Right lobe of liver (tissue), 6 donors: ENCODE measurements around the gene LRRC32. TPM values are rescaled to one million over a fixed set of nuclear protein-coding genes. Genes with fewer than 3 reads are reported as not detected.

Source experiments
- ATAC-seq, 4 donors: fragments of 200-7000 bp; cut with Tn5 transposase; one replicate each; pipeline ENCODE4 v1.9.1; 2020; ENCODE audit warnings: mild to moderate bottlenecking in 4 of 4, moderate library complexity in 4 of 4
- DNase-seq, 3 donors: peaks; one replicate each; pipeline ENCODE4 v3.0.0-alpha.2; 2020
- H3K27ac ChIP-seq, 3 donors: fragments of 200-600 bp; one replicate each; pipeline ENCODE4 v1.8.0; 2022
- H3K27me3 ChIP-seq, 2 donors: fragments of 200-600 bp; one replicate each; pipeline ENCODE4 v1.8.0; 2022
- H3K36me3 ChIP-seq, 4 donors: fragments of 200-600 bp; sonication (generic) in 1 of 4; one replicate each; pipeline versions ENCODE4 v1.5.1 to v1.8.0; 2017 to 2022; ENCODE audit warnings: control low read depth in 1 of 4
- H3K4me1 ChIP-seq, 4 donors: fragments of 200-600 bp; sonication (generic) in 1 of 4; one replicate each; pipeline versions ENCODE4 v1.5.1 to v1.8.0; 2017 to 2022; ENCODE audit warnings: control low read depth in 1 of 4
- H3K4me3 ChIP-seq, 3 donors: fragments of 200-600 bp; one replicate each; pipeline ENCODE4 v1.8.0; 2022
- H3K9me3 ChIP-seq, 4 donors: fragments of 200-600 bp; sonication (generic) in 1 of 4; one replicate each; pipeline versions ENCODE4 v1.5.1 to v1.8.0; 2017 to 2022; ENCODE audit warnings: control low read depth in 1 of 4
- CTCF ChIP-seq, 4 donors: fragments of 200-600 bp in 3 of 4; fragments of 450-650 bp in 1 of 4; IDR thresholded peaks; one replicate each; pipeline versions ENCODE4 v1.5.1 to v1.8.0; 2016 to 2022; ENCODE audit warnings: antibody characterized with exemption in 4 of 4, mild to moderate bottlenecking in 2 of 4
- POLR2A ChIP-seq: fragments of 450-650 bp; IDR thresholded peaks from one replicate; pipeline ENCODE4 v1.6.1; 2017; ENCODE audit warnings: antibody characterized with exemption, mild to moderate bottlenecking
- WGBS: methylation state at CpG from one replicate; pipeline ENCODE4 v1.1.6; 2018; ENCODE audit warnings: low coverage, low lambda C conversion rate; ENCODE audit not compliant: insufficient coverage; ENCODE audit errors: missing lambda C conversion rate; 5-methylcytosine and 5-hydroxymethylcytosine counted together
- intact Hi-C, 2 donors: fragments of 100-400 bp; cut with DNase I; formaldehyde crosslinking; loops; one replicate each; pipeline versions ENCODE4 v1.11.2 to v1.14.1; 2022
- total RNA-seq, 6 experiments: library from RNA; depleted of rRNA in 2 of 6; stranded (reverse); fragments of >200 nt in 2 of 6; fragmentation: NEBNext Ultra II Directional in 3 of 6; extraction: Animal tissue kit (Norgen Biotek cat#: 25700) in 3 of 6; gene quantifications; one replicate each; pipeline versions ENCODE4 v1.1.0 to v1.2.4, GENCODE V29; 2016 to 2023
- donor health status: DM: no; HTN: yes; CAD: no.
- donor health status: DM: no; HTN: no; CAD: no.
- donor health status: DM: no; HTN: no; CAD: no.
- donor health status: DM: no; HTN: yes; CAD: no.
- donor health status: DM: no; HTN: yes; CAD: no.

Gene LRRC32
- total RNA-seq, 6 experiments from 2014 or later, result 7.4 to 19.5 (median 14.5) TPM

GRCh38 chr11:76654980-76655379, 15.6 kb downstream of the LRRC32 start:
- intact Hi-C loops, result no loop called here

DNA sequence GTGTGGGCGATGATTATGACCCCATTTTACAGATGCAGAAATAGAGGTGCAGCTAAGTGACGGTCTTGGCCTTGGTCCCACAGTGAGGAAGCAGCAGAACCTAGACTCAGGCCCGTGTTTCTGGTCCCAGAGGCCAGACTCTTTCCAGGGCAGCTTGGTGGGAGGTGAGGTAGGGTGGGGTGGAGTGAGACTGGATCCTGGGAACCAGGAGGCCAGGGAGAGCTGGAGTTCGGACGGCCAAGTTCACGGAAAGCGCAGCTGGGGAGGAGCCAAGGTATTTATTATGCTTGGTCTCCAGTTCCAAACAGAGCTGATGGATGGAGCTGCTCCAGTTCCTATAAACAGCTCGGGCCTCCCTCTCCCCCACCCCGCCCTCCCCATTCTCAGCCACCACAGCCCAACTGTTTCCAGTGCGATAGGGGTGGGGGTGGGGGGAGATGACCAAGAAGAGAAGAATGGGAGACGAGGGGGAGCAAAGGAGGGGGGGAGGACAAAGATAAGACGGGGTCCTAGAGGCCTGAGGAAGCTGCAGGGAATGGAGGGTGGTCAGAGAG, 16.2 kb downstream of the LRRC32 start:
- intact Hi-C loops, result no loop called here
- no peaks in the 10 kb centered on the region for H3K9me3 ChIP-seq
- TF ChIP-seq CTCF (IDR thresholded peaks at IDR 0.05), result no peak
- TF ChIP-seq POLR2A, result no peak
- H3K27ac ChIP-seq, result no peak overlapping the region
- no peaks in the 10 kb centered on the region for H3K4me1 ChIP-seq
- H3K27me3 ChIP-seq, result no peaks in the 10 kb centered on the region
- 74% methylated on average over 10 of the region's 12 CpGs for WGBS
- ATAC-seq (peak; percentile 16 to 39 (median 28)), DNase-seq (peak in 1 of 3 donors; percentile 47)
- H3K4me3 ChIP-seq, result no peak overlapping the region
- H3K36me3 ChIP-seq, result no peaks in the 10 kb centered on the region

More at GRCh38 chr11:76654980-76655379, 15.6 kb downstream of the LRRC32 start:
- Histone ChIP-seq H3K27me3 (no peaks in the 10 kb centered on the region), H3K36me3 (no peaks in the 10 kb centered on the region), H3K9me3 (no peaks in the 10 kb centered on the region), H3K27ac (peak overlapping the region in 1 of 3 donors; percentile 47), H3K4me3 (no peak overlapping the region), H3K4me1 (no peaks in the 10 kb centered on the region)
- TF ChIP-seq CTCF (IDR thresholded peaks at IDR 0.05) (no peak), POLR2A (no peak)
- DNase-seq (peak in 1 of 3 donors; percentile 28), ATAC-seq (no peak)
- WGBS, result 67% methylated on average over 3 of the region's 4 CpGs

- peak in 1 of 4 donors; percentile 15 for ATAC-seq
- WGBS, result 81% methylated on average over 8 of the region's 10 CpGs
- Histone ChIP-seq H3K27me3 (no peaks in the 10 kb centered on the region), H3K36me3 (no peaks in the 10 kb centered on the region), H3K4me1 (no peaks in the 10 kb centered on the region), H3K4me3 (no peak overlapping the region), H3K27ac (no peak overlapping the region), H3K9me3 (no peaks in the 10 kb centered on the region)
- TF ChIP-seq CTCF (IDR thresholded peaks at IDR 0.05), result no peak
- no peak for TF ChIP-seq POLR2A
- DNase-seq, result peak in 1 of 3 donors; percentile 37
- intact Hi-C loops, result no loop called here
These were observed 16.8 kb downstream of the LRRC32 start for GRCh38 chr11:76653674-76654284.

DNA sequence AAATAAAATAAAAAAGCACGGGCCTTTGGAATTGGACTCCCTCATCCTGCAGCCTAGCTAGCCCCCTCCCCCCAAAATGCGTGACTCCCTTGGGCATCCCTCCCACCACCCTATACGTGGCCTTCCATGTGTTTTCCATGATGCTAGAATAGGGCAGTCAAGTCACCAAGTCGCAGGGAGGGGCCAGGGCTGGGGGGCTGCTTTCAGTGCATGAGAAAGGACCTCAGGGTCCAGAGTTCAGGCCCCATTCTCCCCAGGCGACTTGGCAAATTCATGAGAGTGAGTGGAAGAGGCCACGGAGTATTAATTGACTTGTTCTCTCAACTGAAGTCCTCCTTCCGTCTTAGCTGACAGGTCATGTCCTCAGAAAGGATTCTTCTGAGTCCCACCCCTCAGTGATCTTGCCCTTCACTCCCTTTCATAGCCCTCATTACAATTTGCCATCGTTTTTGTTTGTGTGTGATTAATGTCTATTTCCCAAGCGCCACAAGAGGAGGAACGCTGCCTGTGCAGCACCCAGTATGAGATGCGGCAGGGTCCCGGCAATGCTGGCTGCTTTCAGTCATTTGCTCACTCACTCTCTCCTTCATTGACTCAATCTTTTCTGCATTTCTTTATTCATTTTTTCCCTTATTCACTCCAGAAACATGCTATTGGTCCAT, 17.4 kb downstream of the LRRC32 start:
- peak in 1 of 3 donors; percentile 35 for DNase-seq
- intact Hi-C loops, result no loop called here
- 66% methylated on average over 8 of the region's 12 CpGs for WGBS
- H3K4me1 ChIP-seq, result no peaks in the 10 kb centered on the region
- no peak for ATAC-seq
- no peaks in the 10 kb centered on the region for H3K27me3 ChIP-seq
- H3K9me3 ChIP-seq, result no peaks in the 10 kb centered on the region
- no peak overlapping the region for H3K27ac ChIP-seq
- H3K36me3 ChIP-seq, result no peaks in the 10 kb centered on the region
- no peak overlapping the region for H3K4me3 ChIP-seq
- TF ChIP-seq POLR2A, result no peak
- TF ChIP-seq CTCF (IDR thresholded peaks at IDR 0.05), result no peak
